SK-N-SH (cell line): ENCODE data around the gene STX3. TPM values are rescaled to one million over a fixed set of nuclear protein-coding genes. Genes with fewer than 3 reads are reported as not detected.

ENCODE experiments used
- CTCF ChIA-PET: fragments of 300-600, 350-600 bp; formaldehyde crosslinking; extraction: SDS; loops from one replicate; lab custom pipeline; 2021; lab: Yijun Ruan, JAX
- POLR2A ChIA-PET: fragments of 350-600 bp; sonication (Branson Sonifier 250); formaldehyde crosslinking; extraction: SDS; loops from one replicate; lab custom pipeline; 2020; ENCODE audit warnings: antibody characterized with exemption, inconsistent platforms; lab: Yijun Ruan, JAX
- DNase-seq: peaks from one replicate; pipeline ENCODE4 v3.0.0; 2012
- H2AFZ ChIP-seq: fragments of 200-600 bp; sonication (generic); 2 replicates; pipeline ENCODE4 v1.8.1; 2016; ENCODE audit warnings: antibody characterized with exemption, mild to moderate bottlenecking, low read depth
- H3F3A ChIP-seq: fragments of 200-600 bp; sonication (generic); replicated peaks from 2 replicates; pipeline ENCODE3; 2016; ENCODE audit warnings: antibody characterized with exemption, mild to moderate bottlenecking; ENCODE audit not compliant: insufficient read depth
- H3K27ac ChIP-seq, 2 experiments: fragments of 200-500 bp in 1 of 2; fragments of 200-600 bp in 1 of 2; sonication (Bioruptor generic) in 1 of 2; sonication (generic), shearing (Covaris generic) in 1 of 2; 2 replicates each; pipeline versions ENCODE4 v1.5.1 to v1.6.1; 2014 to 2016; ENCODE audit warnings: low read depth in 2 of 2, inconsistent platforms in 1 of 2, low read length in 1 of 2, mild to moderate bottlenecking in 1 of 2, mixed read lengths in 1 of 2
- H3K27me3 ChIP-seq: fragments of 200-600 bp; sonication (generic), shearing (Covaris generic); 2 replicates; pipeline ENCODE4 v1.6.1; 2016; ENCODE audit warnings: mixed run types; ENCODE audit not compliant: insufficient read depth
- H3K36me3 ChIP-seq, 2 experiments: fragments of 200-500 bp in 1 of 2; fragments of 200-600 bp in 1 of 2; sonication (Bioruptor generic) in 1 of 2; sonication (generic) in 1 of 2; replicated peaks in 1 of 2; 2 replicates each; pipeline versions ENCODE3 to v1.5.1; 2014 to 2016; ENCODE audit warnings: low read length in 1 of 2, mild to moderate bottlenecking in 1 of 2; ENCODE audit not compliant: insufficient read depth in 2 of 2, control insufficient read depth in 1 of 2
- H3K4me1 ChIP-seq, 2 experiments: fragments of 200-500 bp in 1 of 2; fragments of 200-600 bp in 1 of 2; sonication (Bioruptor generic) in 1 of 2; sonication (generic), shearing (Covaris generic) in 1 of 2; 2 replicates each; pipeline versions ENCODE4 v1.5.1 to v1.6.1; 2014 to 2016; ENCODE audit warnings: low read depth in 1 of 2, low read length in 1 of 2, mixed run types in 1 of 2; ENCODE audit not compliant: insufficient read depth in 2 of 2, control insufficient read depth in 1 of 2
- H3K4me2 ChIP-seq: fragments of 200-600 bp; sonication (generic), shearing (Covaris generic); 2 replicates; pipeline ENCODE4 v1.6.1; 2017; ENCODE audit warnings: mixed run types
- H3K4me3 ChIP-seq, 2 experiments: fragments of 200-500 bp in 1 of 2; fragments of 200-600 bp in 1 of 2; sonication (Bioruptor generic) in 1 of 2; sonication (generic), shearing (Covaris generic) in 1 of 2; 2 replicates each; pipeline versions ENCODE4 v1.5.1 to v1.8.1; 2014 to 2016; ENCODE audit warnings: low read depth in 2 of 2, inconsistent platforms in 1 of 2, low read length in 1 of 2, mild to moderate bottlenecking in 1 of 2, mixed read lengths in 1 of 2, moderate library complexity in 1 of 2
- H3K79me2 ChIP-seq: fragments of 200-600 bp; sonication (generic); 2 replicates; pipeline ENCODE4 v1.8.1; 2017; ENCODE audit warnings: mild to moderate bottlenecking; ENCODE audit not compliant: insufficient read depth
- H3K9ac ChIP-seq: fragments of 200-600 bp; sonication (generic); 2 replicates; pipeline ENCODE4 v1.6.1; 2017; ENCODE audit warnings: mixed run types
- H3K9me2 ChIP-seq: fragments of 200-600 bp; sonication (generic); 2 replicates; pipeline ENCODE4 v1.6.1; 2017; ENCODE audit warnings: mixed run types
- H3K9me3 ChIP-seq: fragments of 200-600 bp; sonication (generic); 2 replicates; pipeline ENCODE4 v1.6.1; 2017; ENCODE audit warnings: mixed run types, mild to moderate bottlenecking, moderate library complexity
- H4K20me1 ChIP-seq: fragments of 200-600 bp; sonication (generic); 2 replicates; pipeline ENCODE4 v1.6.1; 2017; ENCODE audit warnings: mild to moderate bottlenecking, mixed run types; ENCODE audit not compliant: insufficient read depth
- CHD2 ChIP-seq: fragments of 150-350 bp; IDR thresholded peaks from 2 replicates; pipeline ENCODE4 v1.6.1; 2018; ENCODE audit warnings: low read length; ENCODE audit not compliant: partially characterized antibody
- EZH2phosphoT487 ChIP-seq: fragments of 200-600 bp; sonication (generic); IDR thresholded peaks from 2 replicates; pipeline ENCODE4 v1.6.1; 2017; ENCODE audit warnings: low read depth, mixed run types, mild to moderate bottlenecking, antibody characterized with exemption, moderate library complexity, borderline replicate concordance
- FOSL2 ChIP-seq: IDR thresholded peaks from 2 replicates; pipeline ENCODE4 v1.4.0; 2012; ENCODE audit warnings: low read depth, mild to moderate bottlenecking, moderate library complexity, borderline replicate concordance
- MEF2A ChIP-seq: IDR thresholded peaks from 2 replicates; pipeline ENCODE4 v1.4.0; 2012; ENCODE audit warnings: low read depth, borderline replicate concordance
- NRF1 ChIP-seq: IDR thresholded peaks from 2 replicates; pipeline ENCODE4 v1.6.1; 2012; ENCODE audit warnings: low read depth, mild to moderate bottlenecking, low read length
- RCOR1 ChIP-seq: fragments of 150-350 bp; IDR thresholded peaks from 2 replicates; pipeline ENCODE4 v1.6.1; 2017; ENCODE audit warnings: antibody characterized with exemption, low read length
- RFX5 ChIP-seq: IDR thresholded peaks from 2 replicates; pipeline ENCODE4 v1.6.1; 2012; ENCODE audit warnings: mild to moderate bottlenecking, improper control_type of control experiment, low read length
- SIN3A ChIP-seq: IDR thresholded peaks from 2 replicates; pipeline ENCODE4 v1.6.1; 2012; ENCODE audit warnings: low read depth, mild to moderate bottlenecking, low read length, moderate library complexity, borderline replicate concordance
- SMC3 ChIP-seq: IDR thresholded peaks from 2 replicates; pipeline ENCODE4 v1.6.1; 2012; ENCODE audit warnings: low read depth, low read length, improper control_type of control experiment
- TAF1 ChIP-seq: IDR thresholded peaks from 2 replicates; pipeline ENCODE4 v1.6.1; 2012; ENCODE audit warnings: low read depth, mild to moderate bottlenecking, low read length, moderate library complexity, borderline replicate concordance
- TCF12 ChIP-seq: IDR thresholded peaks from 2 replicates; pipeline ENCODE4 v1.4.0; 2012
- TEAD4 ChIP-seq: IDR thresholded peaks from 2 replicates; pipeline ENCODE4 v1.4.0; 2012; ENCODE audit warnings: mild to moderate bottlenecking, borderline replicate concordance; ENCODE audit not compliant: insufficient read depth
- YY1 ChIP-seq: IDR thresholded peaks from 2 replicates; pipeline ENCODE4 v1.4.0; 2012; ENCODE audit warnings: low read depth, mild to moderate bottlenecking
- WGBS: methylation state at CpG from one replicate; pipeline ENCODE4 v1.1.6; 2017; ENCODE audit warnings: low lambda C conversion rate; 5-methylcytosine and 5-hydroxymethylcytosine counted together
- polyA plus RNA-seq, 3 experiments: library from polyadenylated mRNA; depleted of rRNA; stranded (reverse); fragments of >200 nt; gene quantifications; 2 replicates each; pipeline ENCODE4 v1.2.3, GENCODE V29; 2012
- TF ChIP-seq, protein P1 (sequence below): IDR thresholded peaks from 2 replicates; pipeline ENCODE4 v1.4.0; 2012; ENCODE audit warnings: low read depth, borderline replicate concordance
- TF ChIP-seq, protein P2 (sequence below): fragments of 150-350 bp; IDR thresholded peaks from 2 replicates; pipeline ENCODE4 v1.6.1; 2016; ENCODE audit warnings: mild to moderate bottlenecking, low read depth, low read length
- TF ChIP-seq, protein P3 (sequence below): IDR thresholded peaks from 2 replicates; pipeline ENCODE4 v1.4.0; 2012; ENCODE audit warnings: low read depth
- TF ChIP-seq, protein P4 (sequence below): IDR thresholded peaks from 2 replicates; pipeline ENCODE4; 2012
- TF ChIP-seq, protein P5 (sequence below): fragments of 200-600 bp; sonication (generic); IDR thresholded peaks from 2 replicates; pipeline ENCODE4 v1.6.1; 2017; ENCODE audit warnings: antibody characterized with exemption, mild to moderate bottlenecking, moderate library complexity

STX3 gene
- polyA plus RNA-seq, 1 of the 3 experiments (the other 2 are of a cell fraction) = 21.4 TPM

DNA sequence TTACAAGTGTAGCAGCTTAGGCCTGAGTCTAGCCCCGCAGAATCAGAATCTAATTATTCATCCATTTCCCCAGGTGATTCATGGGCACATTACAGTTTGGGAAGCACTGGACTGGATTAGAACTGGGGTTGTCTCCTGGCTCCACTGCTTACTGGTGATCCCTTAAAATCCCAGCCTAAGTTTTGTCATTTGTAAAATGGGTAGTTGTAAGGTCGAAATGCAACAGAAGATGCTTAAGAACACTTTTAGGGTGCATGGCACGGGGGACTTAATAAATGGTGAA lies 1.3 kb downstream of the STX3 start (continued):
- TF ChIP-seq, protein P1, sequence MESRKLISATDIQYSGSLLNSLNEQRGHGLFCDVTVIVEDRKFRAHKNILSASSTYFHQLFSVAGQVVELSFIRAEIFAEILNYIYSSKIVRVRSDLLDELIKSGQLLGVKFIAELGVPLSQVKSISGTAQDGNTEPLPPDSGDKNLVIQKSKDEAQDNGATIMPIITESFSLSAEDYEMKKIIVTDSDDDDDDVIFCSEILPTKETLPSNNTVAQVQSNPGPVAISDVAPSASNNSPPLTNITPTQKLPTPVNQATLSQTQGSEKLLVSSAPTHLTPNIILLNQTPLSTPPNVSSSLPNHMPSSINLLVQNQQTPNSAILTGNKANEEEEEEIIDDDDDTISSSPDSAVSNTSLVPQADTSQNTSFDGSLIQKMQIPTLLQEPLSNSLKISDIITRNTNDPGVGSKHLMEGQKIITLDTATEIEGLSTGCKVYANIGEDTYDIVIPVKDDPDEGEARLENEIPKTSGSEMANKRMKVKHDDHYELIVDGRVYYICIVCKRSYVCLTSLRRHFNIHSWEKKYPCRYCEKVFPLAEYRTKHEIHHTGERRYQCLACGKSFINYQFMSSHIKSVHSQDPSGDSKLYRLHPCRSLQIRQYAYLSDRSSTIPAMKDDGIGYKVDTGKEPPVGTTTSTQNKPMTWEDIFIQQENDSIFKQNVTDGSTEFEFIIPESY = no peak
- no peak for TF ChIP-seq TAF1
- TF ChIP-seq, protein P2, sequence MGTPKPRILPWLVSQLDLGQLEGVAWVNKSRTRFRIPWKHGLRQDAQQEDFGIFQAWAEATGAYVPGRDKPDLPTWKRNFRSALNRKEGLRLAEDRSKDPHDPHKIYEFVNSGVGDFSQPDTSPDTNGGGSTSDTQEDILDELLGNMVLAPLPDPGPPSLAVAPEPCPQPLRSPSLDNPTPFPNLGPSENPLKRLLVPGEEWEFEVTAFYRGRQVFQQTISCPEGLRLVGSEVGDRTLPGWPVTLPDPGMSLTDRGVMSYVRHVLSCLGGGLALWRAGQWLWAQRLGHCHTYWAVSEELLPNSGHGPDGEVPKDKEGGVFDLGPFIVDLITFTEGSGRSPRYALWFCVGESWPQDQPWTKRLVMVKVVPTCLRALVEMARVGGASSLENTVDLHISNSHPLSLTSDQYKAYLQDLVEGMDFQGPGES = no peak

DNA sequence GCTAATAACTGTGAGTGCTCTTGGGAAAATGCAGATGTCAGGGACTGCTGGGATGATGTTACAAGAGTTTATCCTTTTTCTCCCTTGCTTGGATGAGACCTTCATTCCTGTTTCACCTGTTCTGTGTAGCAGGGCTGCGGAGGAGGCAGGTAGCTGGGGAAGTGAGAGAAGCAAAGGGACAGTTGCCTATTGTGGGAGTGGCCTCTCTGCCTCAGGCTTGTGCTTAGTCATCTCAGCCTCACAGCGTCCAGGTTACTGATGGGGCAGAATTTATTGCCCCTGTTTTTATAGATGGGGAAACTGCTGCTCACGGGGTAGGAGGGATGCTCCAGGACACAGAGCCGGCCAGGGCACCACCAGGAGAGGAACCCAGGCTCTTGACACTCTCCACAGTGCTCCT lies 1.7 kb downstream of the STX3 start:
- peaks cover 5 to 12% of the 10 kb centered on the region in 2 experiments for H3K36me3 ChIP-seq
- peak overlapping the region; percentile 90 to 91; a peak in 3 of 4 replicates for H3K4me3 ChIP-seq
- H3K79me2 ChIP-seq = peaks cover 62% of the 10 kb centered on the region
- peaks cover 48% of the 10 kb centered on the region for H4K20me1 ChIP-seq
- 58% methylated on average over 4 of the region's 4 CpGs for WGBS
- H3K27ac ChIP-seq = peak overlapping the region in 1 of 2 experiments; percentile 86; a peak in 3 of 4 replicates
- peak overlapping the region; percentile 91 for H3K4me2 ChIP-seq
- ChIA-PET CTCF (interaction anchor here (1.5 to 3.9 kb wide), 2 partner anchors 13 to 31 kb away, joined by 4 to 19 read pairs; no protein-coding TSS in a partner anchor), POLR2A (no interaction called here)
- peaks cover 13% of the 10 kb centered on the region for H3F3A ChIP-seq
- H3K9me2 ChIP-seq = no peaks in the 10 kb centered on the region
- H3K4me1 ChIP-seq = peaks cover 0 to 18% of the 10 kb centered on the region in 2 experiments; a peak in 3 of 4 replicates
- peak overlapping the region; percentile 92; the same call in 1 of the 2 replicates for H3K9ac ChIP-seq
- H3K9me3 ChIP-seq = no peaks in the 10 kb centered on the region
- TF ChIP-seq TCF12 (no peak), YY1 (no peak), CHD2 (no peak)
- TF ChIP-seq, protein P3, sequence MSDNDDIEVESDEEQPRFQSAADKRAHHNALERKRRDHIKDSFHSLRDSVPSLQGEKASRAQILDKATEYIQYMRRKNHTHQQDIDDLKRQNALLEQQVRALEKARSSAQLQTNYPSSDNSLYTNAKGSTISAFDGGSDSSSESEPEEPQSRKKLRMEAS = no peak
- TF ChIP-seq, protein P4, sequence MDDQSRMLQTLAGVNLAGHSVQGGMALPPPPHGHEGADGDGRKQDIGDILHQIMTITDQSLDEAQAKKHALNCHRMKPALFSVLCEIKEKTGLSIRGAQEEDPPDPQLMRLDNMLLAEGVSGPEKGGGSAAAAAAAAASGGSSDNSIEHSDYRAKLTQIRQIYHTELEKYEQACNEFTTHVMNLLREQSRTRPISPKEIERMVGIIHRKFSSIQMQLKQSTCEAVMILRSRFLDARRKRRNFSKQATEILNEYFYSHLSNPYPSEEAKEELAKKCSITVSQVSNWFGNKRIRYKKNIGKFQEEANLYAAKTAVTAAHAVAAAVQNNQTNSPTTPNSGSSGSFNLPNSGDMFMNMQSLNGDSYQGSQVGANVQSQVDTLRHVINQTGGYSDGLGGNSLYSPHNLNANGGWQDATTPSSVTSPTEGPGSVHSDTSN = peak; percentile 36
- DNase-seq = no peak
- no peak overlapping the region for H2AFZ ChIP-seq
- H3K27me3 ChIP-seq = no peaks in the 10 kb centered on the region

DNA sequence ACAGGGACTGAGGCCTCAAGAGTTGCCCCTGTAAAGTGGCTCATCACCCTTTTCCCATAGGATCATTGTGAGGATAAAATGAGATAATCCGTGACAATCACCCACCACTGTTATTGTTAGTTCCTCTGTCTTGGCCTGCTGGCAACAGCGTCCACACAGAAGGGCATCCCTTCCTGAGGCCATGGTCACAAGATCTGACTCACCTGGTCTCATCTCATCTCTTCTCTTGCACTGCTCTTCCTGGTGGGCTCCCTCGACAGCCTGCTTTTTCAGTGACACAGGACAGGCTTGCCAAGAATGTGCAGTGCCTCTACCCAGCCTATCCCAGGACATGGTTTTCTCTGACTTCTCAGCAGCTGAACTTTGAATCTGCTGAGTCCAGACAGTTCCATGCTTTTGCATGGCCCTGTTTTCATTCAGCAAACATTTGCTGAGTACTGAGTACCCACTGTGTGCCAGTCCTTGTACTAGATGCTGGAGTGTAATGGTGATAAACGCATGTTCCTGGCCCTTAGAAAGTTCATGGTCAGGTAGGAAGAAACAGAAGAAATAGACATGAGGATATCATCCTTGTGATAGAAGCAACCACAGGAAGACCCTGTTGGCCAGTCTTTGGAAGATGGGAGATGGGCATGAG lies 3.3 kb downstream of the STX3 start:
- Histone ChIP-seq H2AFZ (no peak overlapping the region), H3K27ac (no peak overlapping the region), H3K79me2 (peaks cover 79% of the 10 kb centered on the region), H4K20me1 (peaks cover 64% of the 10 kb centered on the region), H3K4me2 (no peak overlapping the region), H3K9me2 (no peaks in the 10 kb centered on the region), H3F3A (peaks cover 17% of the 10 kb centered on the region), H3K9me3 (no peaks in the 10 kb centered on the region), H3K4me1 (peaks cover under 1 to 20% of the 10 kb centered on the region in 2 experiments; a peak in 3 of 4 replicates), H3K27me3 (no peaks in the 10 kb centered on the region), H3K4me3 (no peak overlapping the region), H3K9ac (no peak overlapping the region), H3K36me3 (peaks cover 7 to 16% of the 10 kb centered on the region in 2 experiments)
- ChIA-PET CTCF (no interaction called here), POLR2A (no interaction called here)
- WGBS = 100% methylated on average over 3 of the region's 4 CpGs
- no peak for DNase-seq
- TF ChIP-seq MEF2A (no peak), RCOR1 (no peak), SIN3A (no peak), TEAD4 (no peak), NRF1 (no peak), RFX5 (no peak), FOSL2 (no peak), CHD2 (no peak), EZH2phosphoT487 (no peak), SMC3 (no peak)
- TF ChIP-seq, protein P3 = no peak
- TF ChIP-seq, protein P5, sequence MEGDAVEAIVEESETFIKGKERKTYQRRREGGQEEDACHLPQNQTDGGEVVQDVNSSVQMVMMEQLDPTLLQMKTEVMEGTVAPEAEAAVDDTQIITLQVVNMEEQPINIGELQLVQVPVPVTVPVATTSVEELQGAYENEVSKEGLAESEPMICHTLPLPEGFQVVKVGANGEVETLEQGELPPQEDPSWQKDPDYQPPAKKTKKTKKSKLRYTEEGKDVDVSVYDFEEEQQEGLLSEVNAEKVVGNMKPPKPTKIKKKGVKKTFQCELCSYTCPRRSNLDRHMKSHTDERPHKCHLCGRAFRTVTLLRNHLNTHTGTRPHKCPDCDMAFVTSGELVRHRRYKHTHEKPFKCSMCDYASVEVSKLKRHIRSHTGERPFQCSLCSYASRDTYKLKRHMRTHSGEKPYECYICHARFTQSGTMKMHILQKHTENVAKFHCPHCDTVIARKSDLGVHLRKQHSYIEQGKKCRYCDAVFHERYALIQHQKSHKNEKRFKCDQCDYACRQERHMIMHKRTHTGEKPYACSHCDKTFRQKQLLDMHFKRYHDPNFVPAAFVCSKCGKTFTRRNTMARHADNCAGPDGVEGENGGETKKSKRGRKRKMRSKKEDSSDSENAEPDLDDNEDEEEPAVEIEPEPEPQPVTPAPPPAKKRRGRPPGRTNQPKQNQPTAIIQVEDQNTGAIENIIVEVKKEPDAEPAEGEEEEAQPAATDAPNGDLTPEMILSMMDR = no peak
